CD4-positive, alpha-beta T cell treated with Interleukin-2 at 100 ng/mL for 4 hours (primary cell): ENCODE results near the gene STARD9.
"Not testable (repeated sequence)": the region's sequence is repeated elsewhere in the genome, so short reads cannot be mapped to it uniquely, and the experiment has no call there.

Source experiments
- DNase-seq: peaks from one replicate; pipeline ENCODE4 v3.0.0-alpha.2; 2020; ENCODE audit warnings: low spot score

Gene STARD9

DNA sequence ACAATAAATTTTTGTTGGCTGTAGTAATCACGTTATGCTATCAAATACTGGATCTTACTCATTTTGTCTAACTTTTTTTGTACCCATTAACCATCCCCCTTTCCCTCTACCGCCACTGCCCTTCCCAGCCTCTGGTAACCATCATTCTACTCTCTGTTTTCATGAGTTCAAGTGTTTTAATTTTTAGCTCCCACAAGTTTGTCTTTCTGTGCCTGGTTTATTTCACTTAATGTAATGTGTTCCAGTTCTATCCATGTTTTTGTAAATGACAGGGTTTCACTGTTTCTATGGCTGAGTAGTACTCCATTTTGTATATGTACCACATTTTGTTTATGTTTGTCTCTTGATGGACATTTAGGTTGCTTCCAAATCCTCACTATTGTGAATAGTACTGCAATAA, 52.1 kb downstream of the STARD9 start:
- no peak for DNase-seq

DNA sequence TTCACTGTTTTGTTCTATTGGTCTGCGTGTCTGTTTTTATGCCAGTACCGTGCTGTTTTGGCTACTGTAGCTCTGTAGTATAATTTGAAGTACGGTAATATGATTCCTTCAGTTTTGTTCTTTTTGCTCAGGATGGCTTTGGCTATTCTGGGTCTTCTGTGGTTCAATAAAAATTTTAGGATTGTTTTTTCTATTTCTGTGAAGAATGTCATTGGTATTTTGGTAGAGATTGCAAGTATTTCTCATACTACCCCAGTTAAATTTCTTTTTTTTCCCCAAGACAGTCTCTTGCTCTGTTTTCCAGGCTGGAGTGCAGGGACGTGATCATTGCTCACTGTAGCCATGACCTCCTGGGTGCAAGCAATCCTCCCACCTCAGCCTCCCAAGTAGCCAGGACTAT, 53.4 kb downstream of the STARD9 start:
- no peak for DNase-seq

DNA sequence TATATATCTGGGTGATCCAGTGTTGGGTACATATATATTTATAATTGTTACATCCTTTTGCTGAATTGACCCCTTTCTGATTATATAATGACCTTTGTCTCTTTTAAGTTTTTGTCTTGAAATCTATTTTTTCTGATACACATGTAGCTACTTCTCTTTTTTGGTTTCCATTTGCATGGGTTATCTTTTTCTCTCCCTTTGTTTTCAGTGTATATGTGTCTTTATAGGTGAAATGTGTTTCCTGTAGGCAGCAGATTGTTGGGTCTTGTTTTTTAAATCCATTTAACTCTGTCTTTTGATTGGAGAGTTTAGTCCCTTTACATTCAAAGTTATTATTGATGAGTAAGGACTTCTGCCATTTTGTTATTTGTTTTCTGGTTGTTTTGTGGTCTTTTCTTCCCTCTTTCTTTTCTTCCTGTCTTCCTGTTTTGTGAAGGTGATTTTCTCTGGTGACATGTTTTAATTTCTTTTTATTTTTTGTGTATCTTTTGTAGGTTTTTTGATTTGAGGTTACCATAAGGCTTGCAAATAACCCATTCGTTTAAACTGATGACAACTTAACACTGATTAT, 56.8 kb downstream of the STARD9 start:
- DNase-seq: no peak

DNA sequence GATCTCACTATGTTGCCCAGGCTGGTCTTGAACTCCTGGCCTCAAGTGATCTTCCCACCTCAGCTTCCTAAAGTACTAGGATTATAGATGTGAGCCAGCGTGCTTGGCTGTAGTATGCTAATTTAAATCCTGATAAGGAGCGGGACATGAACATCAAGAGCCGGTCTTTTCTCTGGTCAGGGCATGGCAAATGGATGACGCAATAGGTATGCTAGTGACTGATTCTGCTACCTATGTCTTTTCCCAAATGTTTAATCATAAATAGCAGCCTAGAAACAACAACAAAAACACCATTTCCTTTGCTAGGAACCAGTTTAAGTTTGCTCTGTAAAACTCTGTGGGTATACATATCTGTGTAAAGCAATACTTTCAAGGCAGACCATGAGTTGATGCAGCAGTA, 64.7 kb downstream of the STARD9 start:
- no peak for DNase-seq

DNA sequence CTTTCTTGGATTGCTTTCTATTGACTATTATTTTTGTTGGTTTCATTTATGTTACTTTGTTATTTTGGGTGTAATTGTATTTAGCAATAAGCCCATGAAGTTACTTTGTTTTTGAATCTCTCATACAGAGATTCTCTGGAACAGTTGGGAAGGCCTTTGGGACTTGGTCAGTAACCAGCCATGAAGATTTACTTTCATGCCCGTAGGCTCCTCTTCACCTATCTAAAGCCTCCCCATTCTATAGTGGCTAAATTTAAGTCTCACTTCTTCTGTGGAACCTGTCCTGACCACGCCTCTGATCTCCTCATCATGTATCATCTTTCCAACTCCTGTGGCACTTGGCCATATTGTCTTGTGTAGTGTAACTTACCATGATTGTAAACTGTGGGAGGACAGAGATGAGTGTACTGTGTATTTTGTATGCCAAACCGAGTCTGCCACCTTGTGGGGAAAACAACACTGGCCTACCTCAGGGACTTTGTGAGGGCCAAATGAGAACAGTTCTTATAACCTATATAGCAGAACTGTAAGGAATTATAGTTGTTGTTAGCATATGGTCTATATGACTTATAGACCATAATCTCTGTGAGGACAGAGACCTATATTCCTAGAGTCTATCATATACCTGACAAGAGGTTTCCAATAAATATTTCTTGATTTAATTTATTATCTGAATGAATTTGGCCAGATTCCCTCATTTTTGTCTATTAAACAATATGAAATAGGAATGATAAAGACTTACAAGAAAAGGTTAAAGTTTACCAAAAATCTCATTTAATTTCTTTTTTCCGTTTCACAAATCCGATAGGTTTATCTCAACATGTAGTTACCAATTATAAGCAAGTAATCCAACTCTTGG, 75.0 kb downstream of the STARD9 start:
- DNase-seq: peak; percentile 51

DNA sequence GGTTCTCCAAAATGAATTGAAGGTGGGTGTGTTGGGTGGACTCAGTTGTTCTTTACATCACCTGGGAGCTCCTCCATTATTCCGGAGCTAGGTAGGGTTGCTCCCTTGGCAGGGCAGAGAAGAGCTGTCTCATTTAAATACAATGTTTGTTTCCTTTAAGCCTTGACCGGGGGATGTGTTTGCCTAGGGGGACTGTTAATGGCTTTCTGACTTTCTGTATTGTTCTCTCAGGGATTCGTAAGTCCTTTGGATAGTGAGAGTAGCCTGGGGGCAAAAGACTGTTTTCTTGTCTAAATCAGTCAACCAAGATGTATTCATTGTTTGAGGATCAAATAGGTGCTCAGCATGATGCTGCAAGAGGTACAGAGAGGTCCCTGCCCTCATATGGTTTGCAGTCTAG, 90.4 kb downstream of the STARD9 start:
- no peak for DNase-seq

DNA sequence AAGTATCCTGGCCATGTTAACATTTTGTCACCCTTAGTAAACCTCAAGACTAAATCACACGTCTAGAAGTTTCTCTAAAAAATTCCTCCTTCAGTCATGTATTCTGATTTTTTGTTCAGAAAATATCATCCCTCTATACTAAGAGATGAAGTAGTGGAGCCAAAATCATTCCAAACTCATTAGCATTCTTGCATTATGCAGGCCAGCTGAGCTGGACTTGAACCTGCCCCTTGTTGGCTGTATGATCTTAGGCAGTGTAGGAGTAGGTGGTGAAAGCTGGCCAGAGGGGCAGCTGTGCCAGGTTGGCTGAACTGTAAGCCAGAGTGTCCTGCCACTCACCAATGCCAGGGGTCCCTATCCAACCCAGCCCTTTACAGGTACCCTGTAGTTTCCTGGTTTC, 92.4 kb downstream of the STARD9 start:
- no peak for DNase-seq

DNA sequence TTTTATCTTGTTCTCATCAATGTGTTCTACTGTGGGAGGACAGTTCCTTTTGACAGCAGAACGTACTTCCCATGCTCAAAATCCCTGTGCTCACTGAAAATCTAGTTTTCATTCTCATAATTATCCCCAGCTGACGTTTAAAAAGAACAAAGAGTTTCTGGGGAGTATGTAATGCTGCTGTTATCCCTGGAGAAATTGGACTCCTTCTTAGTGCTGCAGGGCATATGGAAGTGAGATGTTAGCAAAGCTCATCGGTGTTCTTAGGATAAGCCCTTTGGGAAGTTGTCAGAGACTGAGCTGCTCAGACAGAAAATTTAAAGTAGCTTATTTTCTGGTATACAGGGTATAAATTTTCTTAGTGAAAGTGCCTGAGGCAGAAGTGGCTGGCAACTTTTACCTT, 95.0 kb downstream of the STARD9 start:
- DNase-seq: no peak

DNA sequence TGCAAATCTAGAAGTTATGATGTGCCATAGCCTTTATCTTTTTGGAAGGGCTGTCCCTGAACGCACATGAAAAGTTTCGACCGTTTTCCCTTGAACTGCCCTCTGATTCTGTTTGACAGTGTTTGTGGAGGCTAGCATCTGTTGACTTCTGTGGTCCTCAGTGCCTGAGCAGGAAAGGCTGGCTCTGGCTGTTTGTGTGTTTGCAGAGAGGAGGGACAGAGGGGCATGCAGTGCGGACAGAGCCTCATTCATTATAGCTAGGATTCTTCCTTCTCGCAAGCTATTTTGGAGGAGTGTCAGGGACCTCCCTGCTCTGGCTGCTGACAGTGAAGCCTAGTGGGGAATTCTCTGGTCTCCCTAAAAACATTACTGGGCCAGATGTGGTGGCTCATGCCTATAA, 97.0 kb downstream of the STARD9 start:
- no peak for DNase-seq

DNA sequence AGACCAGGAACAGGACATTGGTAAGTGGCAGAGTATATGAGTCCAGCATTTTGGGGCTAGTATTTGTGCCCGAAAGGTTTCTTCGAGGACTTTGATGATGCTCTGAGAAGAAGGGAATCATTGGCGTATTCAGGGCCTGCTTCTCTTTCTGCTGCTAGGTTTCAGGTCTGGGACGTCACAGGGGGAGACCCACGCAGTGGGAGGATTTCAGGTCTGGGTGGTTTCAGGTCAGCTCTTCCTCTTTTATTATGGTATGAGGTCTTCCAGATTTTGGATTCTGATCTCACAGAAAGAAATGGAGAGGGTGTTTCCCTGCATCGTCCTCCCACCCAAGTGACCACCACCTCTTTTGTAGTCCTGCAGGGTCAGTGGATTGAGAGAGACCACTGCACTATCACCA, 99.1 kb downstream of the STARD9 start:
- no peak for DNase-seq

DNA sequence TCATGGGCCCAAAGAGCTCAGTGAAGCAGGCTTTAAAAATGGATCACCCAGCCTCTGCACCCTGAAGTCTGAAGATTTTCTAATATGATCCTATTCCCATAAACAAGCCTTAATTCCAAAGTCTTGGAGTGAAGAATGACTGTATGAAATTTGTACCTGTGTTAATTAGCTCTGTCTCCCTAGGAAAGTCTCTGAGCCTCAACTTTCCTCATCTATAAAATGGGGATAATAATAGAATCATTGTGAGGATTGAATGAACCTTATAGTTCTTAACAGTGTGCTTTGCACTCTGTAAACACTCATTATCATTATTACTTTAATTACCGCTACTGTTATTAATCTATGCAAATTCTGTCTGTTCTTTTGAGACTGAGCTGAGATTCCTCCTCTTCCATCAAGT, 99.6 kb downstream of the STARD9 start:
- DNase-seq: no peak

DNA sequence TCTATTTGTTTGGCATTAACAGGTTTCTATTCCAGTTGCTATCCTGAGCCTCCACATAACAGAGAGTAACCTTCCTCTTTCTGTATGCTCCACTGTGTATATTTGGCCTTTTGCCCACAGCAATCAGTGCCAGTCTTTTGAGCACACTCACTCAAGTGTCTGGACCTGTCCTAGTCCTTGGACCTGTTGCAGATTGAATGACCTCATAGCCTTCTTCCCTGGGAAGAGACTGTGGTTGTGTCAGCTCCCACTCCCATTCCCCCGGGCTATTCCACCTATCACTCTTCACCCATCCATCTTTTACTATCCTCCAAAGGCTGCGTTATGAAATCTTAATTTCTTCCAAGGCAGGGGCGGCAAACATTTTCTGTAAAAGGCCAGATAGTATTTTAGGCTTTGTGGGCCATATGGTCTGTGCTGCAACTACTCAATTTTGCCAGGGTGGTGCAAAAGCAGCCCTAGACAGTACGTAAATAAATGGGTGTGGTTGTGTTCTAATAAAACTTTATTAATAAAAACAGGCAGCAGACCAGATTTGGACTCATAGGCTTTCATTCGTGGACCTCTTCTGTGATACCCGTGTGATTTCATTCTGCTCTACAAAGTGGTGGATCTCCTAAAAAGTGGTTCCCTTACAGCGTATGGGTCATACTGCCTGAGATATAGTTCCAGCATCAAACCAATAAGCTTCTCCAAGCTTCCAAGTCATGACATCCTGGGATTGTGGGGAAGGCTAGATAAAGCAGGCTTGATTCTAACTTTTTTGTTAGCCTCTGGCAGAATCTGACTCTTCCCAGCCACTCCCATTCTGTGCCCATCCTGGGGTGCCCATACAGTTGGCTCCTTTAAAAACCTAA, 104.1 kb downstream of the STARD9 start:
- no peak for DNase-seq

DNA sequence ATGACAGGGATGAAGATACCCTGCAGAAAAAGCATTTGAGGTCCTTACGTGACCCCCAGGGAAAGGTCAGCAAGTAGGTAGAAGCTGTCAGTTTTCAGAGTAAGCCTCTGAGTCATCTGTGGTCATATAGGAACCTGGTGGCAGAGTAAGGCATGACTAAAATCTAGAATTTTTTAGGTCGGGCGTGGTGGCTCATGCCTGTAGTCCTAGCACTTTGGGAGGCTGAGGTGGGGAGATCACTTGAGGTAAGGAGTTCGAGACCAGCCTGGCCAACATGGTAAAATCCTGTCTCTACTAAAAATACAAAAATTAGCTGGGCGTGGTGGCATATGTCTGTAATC, 104.7 kb downstream of the STARD9 start:
- DNase-seq: not testable (repeated sequence)

DNA sequence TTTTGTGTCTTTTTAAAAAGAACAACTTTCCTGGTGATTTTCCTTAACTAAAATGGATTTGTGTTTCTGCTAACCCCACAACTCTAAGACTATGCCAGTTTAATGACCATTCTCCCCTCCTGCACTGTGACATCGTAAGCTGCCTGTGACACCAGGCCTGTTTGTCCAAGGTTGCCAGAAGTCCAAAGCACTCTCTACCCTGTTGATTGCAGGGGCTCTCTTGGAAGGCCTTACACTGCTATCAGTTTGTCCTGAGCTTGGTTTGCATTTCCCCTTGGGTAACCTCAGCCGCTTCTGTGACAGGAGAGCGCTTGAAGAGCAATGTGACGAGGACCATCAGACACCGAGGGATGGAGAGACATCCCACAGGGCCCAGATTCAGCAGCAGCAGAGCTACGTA, 105.7 kb downstream of the STARD9 start:
- DNase-seq: no peak

DNA sequence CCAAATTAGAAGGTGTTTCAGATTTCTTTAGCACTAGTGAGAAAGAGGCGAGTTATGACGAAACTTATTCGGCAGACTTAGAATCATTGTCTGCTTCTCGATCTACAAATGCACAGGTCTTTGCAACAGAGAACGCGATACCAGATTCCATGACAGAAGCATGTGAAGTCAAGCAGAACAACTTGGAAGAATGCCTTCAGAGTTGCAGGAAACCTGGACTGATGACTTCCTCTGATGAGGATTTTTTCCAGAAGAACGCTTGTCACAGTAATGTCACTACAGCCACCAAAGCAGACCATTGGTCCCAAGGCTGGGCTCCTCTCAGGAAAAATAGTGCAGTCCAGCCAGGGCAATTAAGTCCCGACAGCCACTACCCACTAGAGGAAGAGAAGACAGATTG, 110.9 kb downstream of the STARD9 start:
- DNase-seq: no peak

DNA sequence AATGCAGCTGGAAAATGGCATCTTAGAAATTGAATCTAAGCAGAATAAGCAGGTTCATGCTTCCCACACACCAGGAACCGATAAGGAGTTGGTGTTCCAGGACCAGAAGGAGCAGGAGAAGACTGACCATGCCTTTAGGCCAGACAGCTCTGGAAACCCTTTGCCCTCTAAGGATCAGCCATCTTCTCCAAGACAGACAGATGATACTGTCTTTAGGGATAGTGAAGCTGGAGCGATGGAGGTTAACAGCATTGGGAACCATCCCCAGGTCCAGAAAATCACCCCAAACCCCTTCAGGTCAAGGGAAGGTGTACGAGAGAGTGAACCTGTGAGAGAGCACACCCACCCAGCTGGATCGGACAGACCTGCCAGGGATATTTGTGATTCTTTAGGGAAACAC, 112.3 kb downstream of the STARD9 start:
- no peak for DNase-seq

DNA sequence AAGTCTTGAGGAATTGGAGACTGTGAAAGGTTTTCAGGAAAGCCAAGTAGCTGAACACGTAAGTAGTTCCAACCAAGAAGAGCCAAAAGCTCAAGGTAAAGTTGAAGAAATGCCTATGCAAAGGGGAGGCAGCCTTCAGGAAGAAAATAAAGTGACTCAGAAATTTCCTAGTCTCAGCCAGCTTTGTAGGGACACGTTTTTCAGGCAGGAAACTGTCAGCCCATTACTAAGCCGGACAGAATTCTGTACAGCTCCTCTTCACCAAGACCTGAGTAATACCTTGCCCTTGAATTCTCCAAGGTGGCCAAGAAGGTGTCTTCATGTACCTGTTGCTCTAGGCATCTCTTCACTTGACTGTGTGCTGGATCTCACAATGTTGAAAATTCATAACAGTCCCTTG, 112.9 kb downstream of the STARD9 start:
- DNase-seq: no peak

DNA sequence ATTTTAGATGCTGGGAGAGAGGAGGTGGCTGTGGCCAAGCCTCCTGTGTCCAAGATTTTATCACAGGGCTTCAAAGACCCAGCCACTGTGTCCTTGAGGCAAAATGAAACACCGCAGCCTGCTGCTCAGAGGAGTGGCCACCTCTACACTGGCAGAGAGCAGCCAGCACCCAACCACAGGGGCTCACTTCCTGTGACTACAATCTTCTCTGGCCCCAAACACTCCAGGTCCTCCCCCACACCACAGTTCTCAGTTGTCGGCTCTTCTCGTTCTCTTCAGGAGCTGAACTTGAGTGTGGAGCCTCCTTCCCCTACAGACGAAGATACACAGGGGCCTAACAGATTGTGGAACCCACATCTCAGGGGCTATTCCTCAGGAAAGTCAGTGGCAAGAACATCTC, 115.9 kb downstream of the STARD9 start:
- DNase-seq: no peak

DNA sequence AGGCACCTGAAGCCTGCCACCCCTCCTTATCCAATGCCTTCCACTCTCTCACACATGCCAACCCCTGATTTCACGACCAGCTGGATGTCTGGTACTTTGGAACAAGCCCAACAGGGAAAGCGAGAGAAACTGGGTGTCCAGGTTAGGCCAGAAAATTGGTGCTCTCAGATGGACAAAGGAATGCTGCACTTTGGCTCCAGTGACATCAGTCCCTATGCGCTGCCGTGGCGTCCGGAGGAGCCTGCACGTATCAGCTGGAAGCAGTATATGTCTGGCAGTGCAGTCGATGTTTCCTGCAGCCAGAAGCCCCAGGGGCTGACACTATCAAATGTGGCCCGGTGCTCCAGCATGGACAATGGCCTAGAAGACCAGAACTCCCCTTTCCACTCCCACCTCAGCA, 116.4 kb downstream of the STARD9 start:
- DNase-seq: no peak

DNA sequence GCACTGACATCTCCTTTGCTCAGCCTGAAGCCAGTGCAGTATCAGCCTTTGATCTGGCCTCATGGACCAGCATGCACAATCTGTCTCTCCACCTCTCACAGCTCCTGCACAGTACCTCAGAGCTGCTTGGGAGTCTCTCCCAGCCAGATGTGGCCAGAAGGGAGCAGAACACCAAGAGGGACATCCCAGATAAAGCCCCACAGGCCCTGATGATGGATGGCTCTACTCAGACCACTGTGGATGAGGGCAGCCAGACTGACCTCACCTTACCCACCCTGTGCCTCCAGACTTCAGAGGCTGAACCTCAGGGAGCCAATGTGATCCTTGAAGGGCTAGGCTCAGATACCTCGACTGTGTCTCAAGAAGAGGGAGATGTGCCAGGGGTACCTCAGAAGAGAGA, 117.1 kb downstream of the STARD9 start:
- no peak for DNase-seq

DNA sequence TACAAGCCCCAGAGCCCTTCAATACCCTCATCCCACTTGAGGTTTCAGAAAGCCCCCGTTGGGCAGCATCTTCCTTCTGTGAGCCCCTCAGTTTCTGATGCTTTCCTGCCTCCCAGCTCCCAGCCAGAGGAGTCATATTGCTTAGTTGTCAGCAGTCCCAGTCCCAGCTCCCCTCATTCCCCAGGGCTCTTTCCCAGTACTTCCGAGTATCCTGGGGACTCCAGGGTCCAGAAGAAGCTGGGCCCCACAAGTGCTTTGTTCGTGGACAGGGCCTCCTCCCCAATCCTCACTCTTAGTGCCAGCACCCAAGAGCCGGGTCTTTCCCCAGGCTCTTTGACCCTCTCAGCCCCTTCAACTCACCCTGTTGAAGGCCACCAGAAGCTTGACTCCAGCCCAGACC, 117.6 kb downstream of the STARD9 start:
- no peak for DNase-seq

DNA sequence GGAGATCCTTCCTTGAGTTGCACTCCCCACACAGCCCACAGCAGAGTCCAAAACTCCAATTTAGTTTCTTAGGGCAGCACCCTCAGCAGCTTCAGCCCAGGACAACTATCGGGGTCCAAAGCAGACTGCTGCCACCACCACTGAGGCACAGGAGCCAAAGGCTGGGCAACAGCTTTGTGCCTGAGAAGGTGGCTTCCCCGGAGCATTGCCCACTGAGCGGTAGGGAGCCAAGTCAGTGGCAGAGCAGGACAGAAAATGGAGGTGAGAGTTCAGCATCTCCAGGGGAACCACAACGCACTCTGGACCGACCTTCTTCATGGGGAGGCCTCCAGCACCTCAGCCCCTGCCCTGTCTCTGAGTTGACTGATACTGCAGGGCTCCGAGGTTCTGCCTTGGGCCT, 118.1 kb downstream of the STARD9 start:
- no peak for DNase-seq

DNA sequence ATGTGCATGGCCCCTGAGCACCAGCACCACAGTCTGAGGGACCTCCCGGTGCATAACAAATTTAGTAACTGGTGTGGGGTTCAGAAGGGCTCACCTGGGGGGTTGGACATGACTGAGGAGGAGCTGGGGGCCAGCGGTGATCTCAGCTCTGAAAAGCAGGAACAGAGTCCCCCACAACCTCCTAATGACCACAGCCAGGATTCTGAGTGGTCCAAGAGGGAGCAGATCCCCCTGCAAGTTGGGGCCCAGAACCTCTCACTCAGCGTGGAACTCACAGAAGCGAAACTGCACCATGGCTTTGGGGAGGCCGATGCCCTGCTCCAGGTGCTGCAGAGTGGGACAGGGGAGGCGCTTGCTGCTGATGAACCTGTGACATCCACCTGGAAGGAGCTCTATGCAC, 118.5 kb downstream of the STARD9 start:
- no peak for DNase-seq
